A673 (cell line): ENCODE results near the gene ERCC6L2. TPM values are rescaled to one million over a fixed set of nuclear protein-coding genes. Genes with fewer than 3 reads are reported as not detected.

Experiments used
- BruUV-seq: library from RNA; stranded (reverse); fragments of 400-500 nt; replicated peaks from 2 replicates; lab custom pipeline; 2021; lab: Mats Ljungman, UMichigan
- CTCF ChIA-PET: fragments of 300-600 bp; sonication (Branson Sonifier 250); formaldehyde crosslinking; loops from one replicate; lab custom pipeline; 2022; ENCODE audit warnings: antibody characterized with exemption; lab: Charles Lee
- POLR2A ChIA-PET: fragments of 300-600 bp; sonication (Branson Sonifier 250); formaldehyde crosslinking; loops from one replicate; lab custom pipeline; 2022; ENCODE audit warnings: antibody characterized with exemption; ENCODE audit not compliant: low non-redundant PET; lab: Charles Lee
- DNase-seq: peaks from one replicate; pipeline ENCODE4 v3.0.0-alpha.2; 2015; ENCODE audit warnings: low spot score
- H3K27ac ChIP-seq: fragments of 200-600 bp; sonication (generic); 2 replicates; pipeline ENCODE4 v1.5.1; 2016; ENCODE audit warnings: mixed run types, low read depth, mild to moderate bottlenecking, mixed read lengths, antibody characterized with exemption, low read length; ENCODE audit not compliant: poor library complexity, severe bottlenecking
- H3K27me3 ChIP-seq: fragments of 200-600 bp; sonication (generic); replicated peaks from 2 replicates; pipeline ENCODE4 v1.6.1; 2017; ENCODE audit warnings: mixed run types, low read depth, mild to moderate bottlenecking, mixed read lengths, antibody characterized with exemption, low read length; ENCODE audit not compliant: insufficient read depth, poor library complexity
- H3K36me3 ChIP-seq: fragments of 200-600 bp; sonication (generic); 2 replicates; pipeline ENCODE4 v1.6.1; 2016; ENCODE audit warnings: mixed run types, mild to moderate bottlenecking, mixed read lengths, antibody characterized with exemption, low read length; ENCODE audit not compliant: insufficient read depth, poor library complexity, severe bottlenecking
- H3K4me1 ChIP-seq: fragments of 200-600 bp; sonication (generic); 2 replicates; pipeline ENCODE4 v1.6.1; 2017; ENCODE audit warnings: mixed run types, mild to moderate bottlenecking, mixed read lengths, antibody characterized with exemption, low read length; ENCODE audit not compliant: insufficient read depth, poor library complexity, severe bottlenecking
- H3K4me3 ChIP-seq: fragments of 200-600 bp; sonication (generic); 2 replicates; pipeline ENCODE4 v1.5.1; 2016; ENCODE audit warnings: low read depth, mixed run types, mild to moderate bottlenecking, mixed read lengths, low read length; ENCODE audit not compliant: poor library complexity, severe bottlenecking
- H3K9me3 ChIP-seq: fragments of 200-600 bp; sonication (generic); 2 replicates; pipeline ENCODE4 v1.6.1; 2016; ENCODE audit warnings: mixed run types, low read depth, mild to moderate bottlenecking, mixed read lengths, antibody characterized with exemption, low read length; ENCODE audit not compliant: poor library complexity, severe bottlenecking
- EZH2 ChIP-seq: fragments of 200-600 bp; sonication (generic); IDR thresholded peaks from 2 replicates; pipeline ENCODE4 v1.6.1; 2017; ENCODE audit warnings: borderline replicate concordance, low read depth, mild to moderate bottlenecking, mixed read lengths, antibody characterized with exemption, low read length; ENCODE audit not compliant: poor library complexity, severe bottlenecking
- intact Hi-C: fragments of 100-400 bp; cut with micrococcal nuclease; formaldehyde crosslinking; loops from one replicate; pipeline ENCODE4 v1.10.0; 2022; ENCODE audit not compliant: unreplicated experiment
- total RNA-seq: library from RNA; stranded (reverse); gene quantifications from 2 replicates; pipeline ENCODE4 v1.2.3, GENCODE V29; 2021
- TF ChIP-seq, protein P1 (sequence below): fragments of 300-800, 200-600 bp; sonication (generic); conservative IDR thresholded peaks from 2 replicates; pipeline ENCODE4 v1.5.1; 2017; ENCODE audit warnings: low read depth, mild to moderate bottlenecking, antibody characterized with exemption, low read length, moderate library complexity, mixed read lengths

Gene ERCC6L2
- total RNA-seq, 1 experiment from 2014 or later: 51.2 TPM

DNA sequence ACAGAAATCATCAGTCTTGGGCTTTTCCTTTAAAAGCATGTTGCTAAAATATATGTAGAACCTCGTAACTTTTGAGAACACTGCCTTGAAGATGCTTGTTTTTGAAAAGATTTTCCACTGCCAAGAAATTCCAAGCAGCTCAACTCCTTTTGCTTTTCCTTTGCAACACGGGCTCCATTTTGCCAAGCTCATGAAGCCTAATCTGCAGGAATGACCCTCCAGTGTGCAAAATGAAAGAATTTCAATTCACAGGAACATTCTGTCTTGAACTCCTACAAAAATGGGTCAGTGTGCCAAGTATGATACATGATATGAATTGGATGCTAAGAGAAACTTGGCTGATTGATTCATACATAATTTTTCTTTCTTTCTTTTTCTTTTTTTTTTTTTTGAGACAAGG lies 35.4 kb upstream of the ERCC6L2 start:
- Histone ChIP-seq H3K4me3 (no peak overlapping the region), H3K4me1 (no peaks in the 10 kb centered on the region), H3K36me3 (no peaks in the 10 kb centered on the region), H3K27ac (no peak overlapping the region), H3K9me3 (no peaks in the 10 kb centered on the region), H3K27me3 (no peaks in the 10 kb centered on the region)
- intact Hi-C loops: no loop called here
- TF ChIP-seq, protein P1, sequence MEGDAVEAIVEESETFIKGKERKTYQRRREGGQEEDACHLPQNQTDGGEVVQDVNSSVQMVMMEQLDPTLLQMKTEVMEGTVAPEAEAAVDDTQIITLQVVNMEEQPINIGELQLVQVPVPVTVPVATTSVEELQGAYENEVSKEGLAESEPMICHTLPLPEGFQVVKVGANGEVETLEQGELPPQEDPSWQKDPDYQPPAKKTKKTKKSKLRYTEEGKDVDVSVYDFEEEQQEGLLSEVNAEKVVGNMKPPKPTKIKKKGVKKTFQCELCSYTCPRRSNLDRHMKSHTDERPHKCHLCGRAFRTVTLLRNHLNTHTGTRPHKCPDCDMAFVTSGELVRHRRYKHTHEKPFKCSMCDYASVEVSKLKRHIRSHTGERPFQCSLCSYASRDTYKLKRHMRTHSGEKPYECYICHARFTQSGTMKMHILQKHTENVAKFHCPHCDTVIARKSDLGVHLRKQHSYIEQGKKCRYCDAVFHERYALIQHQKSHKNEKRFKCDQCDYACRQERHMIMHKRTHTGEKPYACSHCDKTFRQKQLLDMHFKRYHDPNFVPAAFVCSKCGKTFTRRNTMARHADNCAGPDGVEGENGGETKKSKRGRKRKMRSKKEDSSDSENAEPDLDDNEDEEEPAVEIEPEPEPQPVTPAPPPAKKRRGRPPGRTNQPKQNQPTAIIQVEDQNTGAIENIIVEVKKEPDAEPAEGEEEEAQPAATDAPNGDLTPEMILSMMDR: no peak
- TF ChIP-seq EZH2: no peak
- ChIA-PET POLR2A (no interaction called here), CTCF (no interaction called here)
- no peak for DNase-seq
- BruUV-seq: no TSS peak

DNA sequence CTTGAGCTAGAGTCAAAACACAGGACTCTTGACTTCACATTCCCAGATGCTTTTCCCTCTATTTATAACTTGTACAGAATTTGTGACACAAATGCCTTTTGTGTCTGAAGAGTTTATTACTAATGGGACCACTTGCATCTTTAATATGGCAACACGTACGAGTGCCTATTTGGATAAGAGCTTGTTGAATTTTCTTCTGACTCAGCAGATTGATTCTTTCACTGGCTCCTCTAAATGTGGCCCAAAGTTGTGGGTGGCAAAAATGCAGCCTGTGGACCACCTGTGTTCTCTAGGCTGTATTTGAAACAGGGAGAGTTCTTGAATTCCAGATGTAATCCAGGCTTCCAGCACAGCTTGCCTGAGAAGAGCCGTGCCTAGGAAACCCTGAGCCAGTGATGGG lies 34.1 kb upstream of the ERCC6L2 start:
- no peak overlapping the region for H3K27ac ChIP-seq
- POLR2A ChIA-PET: no interaction called here
- no peaks in the 10 kb centered on the region for H3K27me3 ChIP-seq
- BruUV-seq: no TSS peak
- CTCF ChIA-PET: no interaction called here
- H3K9me3 ChIP-seq: no peaks in the 10 kb centered on the region
- no peak for DNase-seq
- H3K36me3 ChIP-seq: no peaks in the 10 kb centered on the region
- no peaks in the 10 kb centered on the region for H3K4me1 ChIP-seq
- intact Hi-C loops: no loop called here
- no peak overlapping the region for H3K4me3 ChIP-seq
- TF ChIP-seq EZH2: no peak
- TF ChIP-seq, protein P1: no peak

DNA sequence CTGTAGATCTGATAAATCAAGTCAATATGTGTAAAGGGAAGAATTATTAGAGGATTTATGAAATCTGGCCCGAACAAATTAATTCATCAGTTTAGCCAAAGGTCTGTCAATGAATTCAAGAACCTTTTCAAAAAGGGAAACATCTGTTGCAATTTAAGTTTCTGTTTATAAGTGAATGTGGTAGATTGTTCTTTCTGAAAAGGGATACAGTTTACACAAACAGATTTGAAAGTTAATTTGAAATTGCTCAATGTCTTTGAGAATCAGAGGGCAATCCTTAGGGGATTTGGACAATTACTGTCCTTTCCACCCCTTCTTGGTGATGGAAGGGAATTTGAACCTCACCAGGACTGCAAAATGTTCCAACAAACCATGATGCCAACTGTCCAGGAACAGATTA lies 29.7 kb upstream of the ERCC6L2 start:
- no peak overlapping the region for H3K4me3 ChIP-seq
- no peaks in the 10 kb centered on the region for H3K4me1 ChIP-seq
- DNase-seq: no peak
- TF ChIP-seq EZH2: no peak
- TF ChIP-seq, protein P1: no peak
- no peaks in the 10 kb centered on the region for H3K27me3 ChIP-seq
- intact Hi-C loops: no loop called here
- H3K36me3 ChIP-seq: no peaks in the 10 kb centered on the region
- H3K9me3 ChIP-seq: no peaks in the 10 kb centered on the region
- ChIA-PET POLR2A (no interaction called here), CTCF (no interaction called here)
- no TSS peak for BruUV-seq
- no peak overlapping the region for H3K27ac ChIP-seq
